ENCODE results near the gene APOBEC3H.

GRCh38 chr22:39080052-39080762 lies 16.8 kb upstream of the APOBEC3H start:
- TF ChIP-seq CTCF (IDR thresholded peaks at IDR 0.05; ENCODE audit: low read length), result no peak
- no peak for TF ChIP-seq EZH2 (IDR thresholded peaks at IDR 0.05; ENCODE audit: borderline replicate concordance, low read length)
